Bronchial epithelial cell (primary cell): Measurements from ENCODE around the gene UBASH3B. TPM values are rescaled to one million over a fixed set of nuclear protein-coding genes. Genes with fewer than 3 reads are reported as not detected.

Source experiments
- DNase-seq: peaks from one replicate; pipeline ENCODE4 v3.0.0-alpha.2; 2010; ENCODE audit warnings: low read depth
- FAIRE-seq: peaks from 2 replicates; lab custom pipeline; 2011; peaks lifted over from hg19 to GRCh38; lab: Jason Lieb, UNC
- H3K27me3 ChIP-seq: 2 replicates; pipeline ENCODE4 v1.5.1; 2011; ENCODE audit warnings: low read length; ENCODE audit not compliant: control insufficient read depth, insufficient read depth
- H3K36me3 ChIP-seq: 2 replicates; pipeline ENCODE4 v1.5.1; 2011; ENCODE audit warnings: low read length; ENCODE audit not compliant: control insufficient read depth, insufficient read depth
- H3K4me3 ChIP-seq: 2 replicates; pipeline ENCODE4 v1.5.1; 2011; ENCODE audit warnings: mild to moderate bottlenecking, low read depth, low read length, control low read depth
- total RNA-seq: library from RNA; depleted of rRNA; stranded (reverse); fragments of >200 nt; gene quantifications from 2 replicates; pipeline ENCODE4 v1.2.1, GENCODE V29; 2014
- TF ChIP-seq, protein P1 (sequence below): IDR thresholded peaks from 2 replicates; pipeline ENCODE4 v1.5.1; 2011; ENCODE audit warnings: mild to moderate bottlenecking, moderate library complexity, low read length, control low read depth, inconsistent platforms; ENCODE audit not compliant: insufficient read depth, severe bottlenecking

Gene UBASH3B
- total RNA-seq, 1 donor from 2014 or later = 10.0 TPM

DNA sequence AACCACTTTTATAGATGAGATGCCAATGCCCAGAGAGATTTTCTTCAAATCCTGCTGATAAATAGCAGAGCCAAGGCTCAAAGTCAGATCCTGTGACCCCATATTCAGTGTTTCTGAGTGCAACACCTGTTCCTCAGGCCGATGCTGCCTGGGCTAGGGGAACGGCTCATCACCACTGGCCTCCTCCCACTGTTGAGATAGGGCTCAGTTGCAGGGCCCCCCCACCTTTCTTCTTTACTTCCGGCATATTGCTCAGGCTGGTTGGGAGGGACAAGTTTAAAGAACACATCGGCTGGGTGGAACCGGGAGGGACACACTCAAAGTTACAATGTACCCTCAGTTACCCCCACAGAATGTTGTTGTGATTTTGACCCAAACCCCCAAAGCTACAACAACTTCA, 94.5 kb downstream of the UBASH3B start:
- no peaks in the 10 kb centered on the region for H3K36me3 ChIP-seq
- TF ChIP-seq, protein P1, sequence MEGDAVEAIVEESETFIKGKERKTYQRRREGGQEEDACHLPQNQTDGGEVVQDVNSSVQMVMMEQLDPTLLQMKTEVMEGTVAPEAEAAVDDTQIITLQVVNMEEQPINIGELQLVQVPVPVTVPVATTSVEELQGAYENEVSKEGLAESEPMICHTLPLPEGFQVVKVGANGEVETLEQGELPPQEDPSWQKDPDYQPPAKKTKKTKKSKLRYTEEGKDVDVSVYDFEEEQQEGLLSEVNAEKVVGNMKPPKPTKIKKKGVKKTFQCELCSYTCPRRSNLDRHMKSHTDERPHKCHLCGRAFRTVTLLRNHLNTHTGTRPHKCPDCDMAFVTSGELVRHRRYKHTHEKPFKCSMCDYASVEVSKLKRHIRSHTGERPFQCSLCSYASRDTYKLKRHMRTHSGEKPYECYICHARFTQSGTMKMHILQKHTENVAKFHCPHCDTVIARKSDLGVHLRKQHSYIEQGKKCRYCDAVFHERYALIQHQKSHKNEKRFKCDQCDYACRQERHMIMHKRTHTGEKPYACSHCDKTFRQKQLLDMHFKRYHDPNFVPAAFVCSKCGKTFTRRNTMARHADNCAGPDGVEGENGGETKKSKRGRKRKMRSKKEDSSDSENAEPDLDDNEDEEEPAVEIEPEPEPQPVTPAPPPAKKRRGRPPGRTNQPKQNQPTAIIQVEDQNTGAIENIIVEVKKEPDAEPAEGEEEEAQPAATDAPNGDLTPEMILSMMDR = no peak
- no peak for DNase-seq
- FAIRE-seq = no peak
- H3K4me3 ChIP-seq = no peak overlapping the region
- H3K27me3 ChIP-seq = no peaks in the 10 kb centered on the region

DNA sequence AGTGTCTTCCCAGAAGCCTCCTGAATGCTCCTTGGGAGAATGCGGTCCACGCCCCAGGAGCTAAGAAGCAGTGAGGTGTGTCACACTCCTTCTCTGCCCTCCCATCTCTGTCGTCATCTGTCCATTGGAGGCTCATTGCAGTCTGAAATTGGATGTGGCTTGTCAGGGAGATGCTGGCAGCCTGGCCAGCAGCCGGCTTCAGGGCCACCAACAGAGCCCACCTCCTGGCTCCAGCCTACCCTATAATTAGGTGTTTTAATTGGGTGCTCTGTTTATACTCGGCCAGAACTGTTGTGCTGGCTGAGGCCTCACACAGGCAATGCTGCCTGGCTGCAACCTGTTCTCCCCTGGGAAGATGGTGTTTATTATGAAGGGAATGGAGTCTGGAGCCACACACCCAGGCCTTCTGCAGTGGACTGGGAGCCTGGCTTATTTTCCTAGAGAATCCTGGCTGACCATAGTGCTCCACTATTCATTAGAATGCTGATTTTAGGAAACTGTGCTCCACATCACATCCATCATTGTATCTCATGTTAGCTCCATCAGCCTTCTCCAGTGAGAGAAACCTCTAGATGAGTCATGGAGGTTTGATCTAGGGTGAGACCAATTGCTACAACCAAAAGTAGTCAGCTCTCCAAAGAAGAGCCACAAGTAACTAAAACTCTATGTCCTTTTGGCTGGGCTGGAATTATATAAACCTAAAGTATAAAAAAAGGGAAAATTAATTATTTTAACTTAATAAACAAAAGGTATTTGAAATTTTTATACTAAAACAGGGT, 96.0 kb downstream of the UBASH3B start:
- no peak for DNase-seq
- TF ChIP-seq, protein P1 = no peak
- peak; percentile 13 for FAIRE-seq

DNA sequence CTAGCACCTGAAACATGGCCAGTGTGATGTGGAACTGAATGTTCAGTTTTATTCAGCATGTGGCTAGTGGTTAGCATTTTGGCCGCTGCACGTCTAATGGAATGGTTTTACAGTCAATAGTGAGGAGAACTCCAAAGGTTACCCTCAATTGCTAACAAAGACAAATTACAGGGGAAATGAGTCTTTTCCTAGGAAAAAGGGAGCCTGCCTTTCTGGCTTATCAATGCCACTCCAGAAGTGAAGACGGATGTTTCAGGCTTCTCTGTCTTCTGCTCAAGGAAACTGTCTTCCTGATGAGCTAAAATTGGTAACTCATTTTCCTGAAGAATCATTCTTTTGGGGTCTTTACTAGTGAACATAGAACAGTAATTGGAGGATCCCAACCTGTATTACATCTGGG, 98.5 kb downstream of the UBASH3B start:
- peak; percentile 88 for FAIRE-seq

More for the DNA sequence above, 96.0 kb downstream of the UBASH3B start:
- no peaks in the 10 kb centered on the region for H3K27me3 ChIP-seq
- H3K36me3 ChIP-seq = no peaks in the 10 kb centered on the region
- H3K4me3 ChIP-seq = no peak overlapping the region

DNA sequence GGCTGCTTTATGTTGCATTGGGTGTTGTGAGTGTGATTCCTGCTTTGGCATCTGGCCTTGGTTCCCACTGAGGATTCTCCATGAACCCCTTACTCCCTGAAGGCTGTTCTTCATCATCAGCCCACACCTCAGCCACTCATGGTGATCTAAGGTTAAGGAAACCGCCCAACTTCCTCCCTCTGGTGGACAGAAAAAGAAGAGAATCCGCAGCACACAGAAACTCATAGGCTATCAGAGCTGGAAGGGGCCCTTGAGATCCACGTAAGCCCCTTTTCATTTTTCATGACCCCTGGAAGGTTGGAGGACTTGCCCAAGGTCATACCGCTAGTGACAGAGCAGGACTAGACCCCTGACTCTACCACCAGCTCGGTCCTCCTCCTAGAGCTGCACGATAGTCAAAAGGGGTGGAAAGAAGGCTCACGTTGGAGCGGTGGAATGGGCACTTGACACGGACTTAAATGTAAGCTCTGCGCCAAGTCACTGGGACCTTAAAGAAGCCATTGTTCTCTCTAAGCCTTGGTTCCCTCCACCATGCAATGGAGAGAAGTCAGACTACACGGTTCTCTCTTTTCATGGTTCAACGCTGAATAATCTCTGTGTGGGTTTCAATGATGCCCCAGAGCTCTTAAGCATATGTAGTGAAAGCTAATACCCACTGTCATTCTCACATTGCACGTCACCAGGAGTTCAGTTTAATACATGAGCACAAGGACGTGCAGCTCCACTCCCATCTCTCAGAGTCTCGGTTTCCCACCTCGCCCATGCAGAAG, 99.2 kb downstream of the UBASH3B start:
- FAIRE-seq = peak; percentile 55
- TF ChIP-seq, protein P1 = peak; percentile 35

More for the DNA sequence above, 98.5 kb downstream of the UBASH3B start:
- DNase-seq = no peak
- H3K36me3 ChIP-seq = no peaks in the 10 kb centered on the region
- H3K27me3 ChIP-seq = no peaks in the 10 kb centered on the region
- TF ChIP-seq, protein P1 = no peak
- H3K4me3 ChIP-seq = no peak overlapping the region

DNA sequence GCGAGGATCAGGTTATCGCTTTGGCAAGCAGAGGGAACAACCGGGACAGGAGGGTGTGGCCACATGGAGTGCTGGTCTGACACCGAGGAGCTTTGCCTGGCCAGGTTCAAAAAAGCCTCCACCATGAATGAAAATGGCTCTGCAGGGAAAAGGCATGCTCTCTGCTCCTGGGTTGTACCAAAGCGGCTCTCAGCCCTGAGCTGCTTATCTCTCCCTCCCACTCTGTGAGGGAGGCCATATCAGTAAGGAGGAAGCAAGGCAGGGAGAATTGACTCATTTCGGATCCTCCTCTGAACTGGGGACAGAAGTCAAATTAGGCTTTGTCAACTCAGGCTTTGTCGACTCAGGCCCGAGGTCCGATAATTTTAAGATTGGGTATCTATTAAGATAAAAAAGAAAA, 99.9 kb downstream of the UBASH3B start:
- Histone ChIP-seq H3K36me3 (no peaks in the 10 kb centered on the region), H3K27me3 (no peaks in the 10 kb centered on the region), H3K4me3 (no peak overlapping the region)
- no peak for FAIRE-seq
- DNase-seq = no peak
- TF ChIP-seq, protein P1 = no peak

More for the DNA sequence above, 99.2 kb downstream of the UBASH3B start:
- no peak for DNase-seq
- Histone ChIP-seq H3K4me3 (no peak overlapping the region), H3K36me3 (no peaks in the 10 kb centered on the region), H3K27me3 (no peaks in the 10 kb centered on the region)
